Panc1 (cell line): ENCODE data around the gene SLC16A7.

Source experiments
- POLR2AphosphoS5 ChIP-seq: IDR thresholded peaks from 2 replicates; pipeline ENCODE4 v1.6.1; 2012; ENCODE audit warnings: mild to moderate bottlenecking, low read depth, low read length, moderate library complexity
- REST ChIP-seq, 2 experiments: IDR thresholded peaks; 2 replicates each; pipeline ENCODE4 v1.6.1; 2011 to 2012; ENCODE audit warnings: low read depth in 2 of 2, control low read depth in 1 of 2, low read length in 1 of 2, mild to moderate bottlenecking in 1 of 2, moderate library complexity in 1 of 2; ENCODE audit not compliant: insufficient read depth in 1 of 2
- TF ChIP-seq, protein P1 (sequence below): fragments of 450-650 bp; IDR thresholded peaks from 2 replicates; pipeline ENCODE4 v1.5.1; 2017; ENCODE audit warnings: mild to moderate bottlenecking

- TF ChIP-seq, protein P1, sequence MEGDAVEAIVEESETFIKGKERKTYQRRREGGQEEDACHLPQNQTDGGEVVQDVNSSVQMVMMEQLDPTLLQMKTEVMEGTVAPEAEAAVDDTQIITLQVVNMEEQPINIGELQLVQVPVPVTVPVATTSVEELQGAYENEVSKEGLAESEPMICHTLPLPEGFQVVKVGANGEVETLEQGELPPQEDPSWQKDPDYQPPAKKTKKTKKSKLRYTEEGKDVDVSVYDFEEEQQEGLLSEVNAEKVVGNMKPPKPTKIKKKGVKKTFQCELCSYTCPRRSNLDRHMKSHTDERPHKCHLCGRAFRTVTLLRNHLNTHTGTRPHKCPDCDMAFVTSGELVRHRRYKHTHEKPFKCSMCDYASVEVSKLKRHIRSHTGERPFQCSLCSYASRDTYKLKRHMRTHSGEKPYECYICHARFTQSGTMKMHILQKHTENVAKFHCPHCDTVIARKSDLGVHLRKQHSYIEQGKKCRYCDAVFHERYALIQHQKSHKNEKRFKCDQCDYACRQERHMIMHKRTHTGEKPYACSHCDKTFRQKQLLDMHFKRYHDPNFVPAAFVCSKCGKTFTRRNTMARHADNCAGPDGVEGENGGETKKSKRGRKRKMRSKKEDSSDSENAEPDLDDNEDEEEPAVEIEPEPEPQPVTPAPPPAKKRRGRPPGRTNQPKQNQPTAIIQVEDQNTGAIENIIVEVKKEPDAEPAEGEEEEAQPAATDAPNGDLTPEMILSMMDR, result no peak
- TF ChIP-seq REST (IDR thresholded peaks at IDR 0.05; ENCODE audit: insufficient read depth in 1 of 2, low read depth in 2 of 2, low read length in 1 of 2), result no peak
- TF ChIP-seq POLR2AphosphoS5, result no peak
Measured at GRCh38 chr12:59559696-59560095, 36.1 kb upstream of the SLC16A7 start.
